Mesothelial cell of epicardium (in vitro differentiated cells): Measurements from ENCODE around the gene ACOXL. TPM values are rescaled to one million over a fixed set of nuclear protein-coding genes. Genes with fewer than 3 reads are reported as not detected.

Source experiments
- DNase-seq, 2 experiments: peaks; one replicate each; pipeline ENCODE4 v3.0.0; 2021; ENCODE audit warnings: low spot score in 2 of 2; ENCODE audit not compliant: unreplicated experiment in 2 of 2
- H3K27ac Mint-ChIP-seq: 2 replicates; pipeline ENCODE4 v1.8.0; 2021; ENCODE audit warnings: mixed read lengths
- H3K27me3 Mint-ChIP-seq: 2 replicates; pipeline ENCODE4 v1.8.0; 2021; ENCODE audit warnings: low read depth, mixed read lengths
- H3K36me3 Mint-ChIP-seq: 2 replicates; pipeline ENCODE4 v1.8.0; 2021; ENCODE audit warnings: mixed read lengths
- H3K4me1 Mint-ChIP-seq: 2 replicates; pipeline ENCODE4 v1.8.0; 2021; ENCODE audit warnings: mixed read lengths
- H3K4me3 Mint-ChIP-seq: 2 replicates; pipeline ENCODE4 v1.8.0; 2021; ENCODE audit warnings: mild to moderate bottlenecking, moderate library complexity, mixed read lengths
- H3K9me3 Mint-ChIP-seq: 2 replicates; pipeline ENCODE4 v1.8.0; 2021; ENCODE audit warnings: mixed read lengths
- CTCF ChIP-seq: fragments of 200-600 bp; sonication (generic); IDR thresholded peaks from one replicate; pipeline ENCODE4 v1.5.0; 2021; ENCODE audit warnings: antibody characterized with exemption; ENCODE audit not compliant: unreplicated experiment
- total RNA-seq: library from RNA; stranded (reverse); gene quantifications from 3 replicates; pipeline ENCODE4 v1.2.1, GENCODE V29; 2021

The ACOXL gene
- total RNA-seq, 1 donor from 2014 or later: 0.20 TPM

GRCh38 chr2:110740747-110741349 lies 8.5 kb downstream of the ACOXL start:
- no peak overlapping the region for H3K27ac Mint-ChIP-seq
- H3K36me3 Mint-ChIP-seq: peaks cover 3% of the 10 kb centered on the region
- H3K9me3 Mint-ChIP-seq: peaks cover 8% of the 10 kb centered on the region
- peaks cover 8% of the 10 kb centered on the region for H3K4me1 Mint-ChIP-seq
- TF ChIP-seq CTCF: no peak
- peaks cover 41% of the 10 kb centered on the region for H3K27me3 Mint-ChIP-seq
- DNase-seq: no peak
- H3K4me3 Mint-ChIP-seq: no peak overlapping the region

- no peak overlapping the region for H3K27ac Mint-ChIP-seq
- TF ChIP-seq CTCF: no peak
- peaks cover 8% of the 10 kb centered on the region for H3K4me1 Mint-ChIP-seq
- DNase-seq: no peak
- H3K4me3 Mint-ChIP-seq: no peak overlapping the region
- H3K9me3 Mint-ChIP-seq: peaks cover 8% of the 10 kb centered on the region
- peaks cover 36% of the 10 kb centered on the region for H3K27me3 Mint-ChIP-seq
- H3K36me3 Mint-ChIP-seq: peaks cover 3% of the 10 kb centered on the region
Observed at GRCh38 chr2:110741491-110741980, 9.2 kb downstream of the ACOXL start.

GRCh38 chr2:110742412-110742811 lies 10.0 kb downstream of the ACOXL start:
- no peak for TF ChIP-seq CTCF
- no peak for DNase-seq
- Mint-ChIP-seq H3K27me3 (peaks cover 29% of the 10 kb centered on the region), H3K36me3 (peaks cover 3% of the 10 kb centered on the region), H3K27ac (no peak overlapping the region), H3K9me3 (peaks cover 8% of the 10 kb centered on the region), H3K4me1 (peaks cover 10% of the 10 kb centered on the region), H3K4me3 (no peak overlapping the region)

GRCh38 chr2:110743600-110743999 lies 11.2 kb downstream of the ACOXL start:
- no peak for TF ChIP-seq CTCF
- Mint-ChIP-seq H3K36me3 (peaks cover 2% of the 10 kb centered on the region), H3K4me3 (no peak overlapping the region), H3K9me3 (peaks cover 6% of the 10 kb centered on the region), H3K27ac (no peak overlapping the region), H3K27me3 (peaks cover 26% of the 10 kb centered on the region), H3K4me1 (peaks cover 10% of the 10 kb centered on the region)
- DNase-seq: no peak

- Mint-ChIP-seq H3K9me3 (no peaks in the 10 kb centered on the region), H3K27me3 (peaks cover 28% of the 10 kb centered on the region), H3K4me3 (no peak overlapping the region), H3K36me3 (no peaks in the 10 kb centered on the region), H3K27ac (no peak overlapping the region), H3K4me1 (peaks cover 10% of the 10 kb centered on the region)
- TF ChIP-seq CTCF: no peak
- DNase-seq: no peak
Observed at GRCh38 chr2:110744429-110744828, 12.1 kb downstream of the ACOXL start.

GRCh38 chr2:110745048-110745447 lies 12.7 kb downstream of the ACOXL start:
- Mint-ChIP-seq H3K4me3 (no peak overlapping the region), H3K36me3 (no peaks in the 10 kb centered on the region), H3K9me3 (no peaks in the 10 kb centered on the region), H3K27me3 (peaks cover 32% of the 10 kb centered on the region), H3K27ac (no peak overlapping the region), H3K4me1 (peaks cover 10% of the 10 kb centered on the region)
- DNase-seq: no peak
- TF ChIP-seq CTCF: no peak
